ENCODE results near the gene ISL2. TPM values are rescaled to one million over a fixed set of nuclear protein-coding genes. Genes with fewer than 3 reads are reported as not detected.
A peak's percentile ranks its signal among the peaks of the same experiment; 100 is the strongest.

The ISL2 gene
- polyA plus RNA-seq, 2 of the 4 experiments (the other 2 are of a cell fraction) = 2.6 to 3.2 TPM

- no peaks in the 10 kb centered on the region for H3K9me3 ChIP-seq
- H3K4me2 ChIP-seq = no peak overlapping the region
- ChIA-PET POLR2A (interaction anchor here (1.0 kb wide), 1 partner anchor 11 kb away, joined by 4 read pairs; the partner anchor contains the start of gene ISL2), CTCF (interaction anchor here (3.0 kb wide), 1 partner anchor 112 kb away, joined by 10 read pairs; no protein-coding TSS in a partner anchor)
- no peak overlapping the region for H3K27ac ChIP-seq
- no peak for FAIRE-seq
- WGBS (ENCODE audit: missing lambda C conversion rate) = 87% methylated on average over 13 of the region's 13 CpGs
- peaks cover 9% of the 10 kb centered on the region; the same call in 2 of the 3 replicates for H3K4me1 ChIP-seq
- DNase-seq (ENCODE audit: low read depth in 1 of 2, low spot score in 1 of 2) = no peak
- no peak for ATAC-seq
- H3K4me3 ChIP-seq = no peak overlapping the region
- TF ChIP-seq FOSL2 (IDR thresholded peaks at IDR 0.05) = no peak
- TF ChIP-seq FOSL2 (CRISPR knock-in tag; IDR thresholded peaks at IDR 0.05) = no peak
- TF ChIP-seq GATA3 (IDR thresholded peaks at IDR 0.05; ENCODE audit: borderline replicate concordance) = no peak
- no peak for TF ChIP-seq HOXA7 (CRISPR knock-in tag; IDR thresholded peaks at IDR 0.05)
- no peak for TF ChIP-seq SMC3 (IDR thresholded peaks at IDR 0.05)
- no peak for TF ChIP-seq CHD4 (IDR thresholded peaks at IDR 0.05; ENCODE audit: borderline replicate concordance)
- no peak for TF ChIP-seq TP53 (CRISPR knock-in tag; IDR thresholded peaks at IDR 0.05)
- TF ChIP-seq CBX2 (IDR thresholded peaks at IDR 0.05; ENCODE audit: borderline replicate concordance, low read depth) = no peak
- TF ChIP-seq HDAC2 (IDR thresholded peaks at IDR 0.05) = no peak
- TF ChIP-seq, protein P1, sequence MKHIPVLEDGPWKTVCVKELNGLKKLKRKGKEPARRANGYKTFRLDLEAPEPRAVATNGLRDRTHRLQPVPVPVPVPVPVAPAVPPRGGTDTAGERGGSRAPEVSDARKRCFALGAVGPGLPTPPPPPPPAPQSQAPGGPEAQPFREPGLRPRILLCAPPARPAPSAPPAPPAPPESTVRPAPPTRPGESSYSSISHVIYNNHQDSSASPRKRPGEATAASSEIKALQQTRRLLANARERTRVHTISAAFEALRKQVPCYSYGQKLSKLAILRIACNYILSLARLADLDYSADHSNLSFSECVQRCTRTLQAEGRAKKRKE (CRISPR knock-in tag; IDR thresholded peaks at IDR 0.05; ENCODE audit: low read depth) = no peak
- TF ChIP-seq RFX5 (IDR thresholded peaks at IDR 0.05) = no peak
- no peak for TF ChIP-seq ESRRA (IDR thresholded peaks at IDR 0.05; ENCODE audit: borderline replicate concordance, low read length)
- TF ChIP-seq, protein P2, sequence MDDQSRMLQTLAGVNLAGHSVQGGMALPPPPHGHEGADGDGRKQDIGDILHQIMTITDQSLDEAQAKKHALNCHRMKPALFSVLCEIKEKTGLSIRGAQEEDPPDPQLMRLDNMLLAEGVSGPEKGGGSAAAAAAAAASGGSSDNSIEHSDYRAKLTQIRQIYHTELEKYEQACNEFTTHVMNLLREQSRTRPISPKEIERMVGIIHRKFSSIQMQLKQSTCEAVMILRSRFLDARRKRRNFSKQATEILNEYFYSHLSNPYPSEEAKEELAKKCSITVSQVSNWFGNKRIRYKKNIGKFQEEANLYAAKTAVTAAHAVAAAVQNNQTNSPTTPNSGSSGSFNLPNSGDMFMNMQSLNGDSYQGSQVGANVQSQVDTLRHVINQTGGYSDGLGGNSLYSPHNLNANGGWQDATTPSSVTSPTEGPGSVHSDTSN (IDR thresholded peaks at IDR 0.05) = no peak
- TF ChIP-seq, protein P3, sequence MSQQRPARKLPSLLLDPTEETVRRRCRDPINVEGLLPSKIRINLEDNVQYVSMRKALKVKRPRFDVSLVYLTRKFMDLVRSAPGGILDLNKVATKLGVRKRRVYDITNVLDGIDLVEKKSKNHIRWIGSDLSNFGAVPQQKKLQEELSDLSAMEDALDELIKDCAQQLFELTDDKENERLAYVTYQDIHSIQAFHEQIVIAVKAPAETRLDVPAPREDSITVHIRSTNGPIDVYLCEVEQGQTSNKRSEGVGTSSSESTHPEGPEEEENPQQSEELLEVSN (IDR thresholded peaks at IDR 0.05; ENCODE audit: borderline replicate concordance, low read depth) = no peak
- TF ChIP-seq EHMT2 (IDR thresholded peaks at IDR 0.05; ENCODE audit: low read depth) = no peak
Observed at GRCh38 chr15:76347482-76348055, 11.0 kb downstream of the ISL2 start.

- Histone ChIP-seq H3K4me2 (no peak overlapping the region), H3K27ac (no peak overlapping the region), H3K9me3 (no peaks in the 10 kb centered on the region), H3K4me3 (no peak overlapping the region), H3K4me1 (peaks cover 9% of the 10 kb centered on the region; the same call in 2 of the 3 replicates)
- DNase-seq (ENCODE audit: low read depth in 1 of 2, low spot score in 1 of 2) (no peak), ATAC-seq (peak in 1 of 2 experiments; percentile 63; a peak in 2 of 6 replicates), FAIRE-seq (no peak)
- ChIA-PET POLR2A (interaction anchor here (0.7 to 2.2 kb wide), 2 partner anchors 13 to 603 kb away, joined by 5 to 9 read pairs; partner anchors contain the start of gene ISL2), CTCF (interaction anchor here (0.7 to 0.9 kb wide), 2 partner anchors 202 to 262 kb away, joined by 3 to 4 read pairs; no protein-coding TSS in a partner anchor)
- TF ChIP-seq ZC3H11A (IDR thresholded peaks at IDR 0.05) (no peak), HEYL (CRISPR knock-in tag; IDR thresholded peaks at IDR 0.05) (no peak), BCL3 (IDR thresholded peaks at IDR 0.05) (no peak), FOSL2 (IDR thresholded peaks at IDR 0.05) (no peak), FOSL2 (CRISPR knock-in tag; IDR thresholded peaks at IDR 0.05) (0 out of 2 replicates have a peak, but pooled peaks have one; percentile 19), TP53 (CRISPR knock-in tag; IDR thresholded peaks at IDR 0.05) (no peak)
- TF ChIP-seq, protein P4, sequence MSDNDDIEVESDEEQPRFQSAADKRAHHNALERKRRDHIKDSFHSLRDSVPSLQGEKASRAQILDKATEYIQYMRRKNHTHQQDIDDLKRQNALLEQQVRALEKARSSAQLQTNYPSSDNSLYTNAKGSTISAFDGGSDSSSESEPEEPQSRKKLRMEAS (IDR thresholded peaks at IDR 0.05) = no peak
- WGBS (ENCODE audit: missing lambda C conversion rate) = 58% methylated on average over 1 of the region's 1 CpG
Observed at GRCh38 chr15:76349301-76350070, 12.9 kb downstream of the ISL2 start.
